ENCODE data around the gene MED1.

MED1 gene

GRCh38 chr17:39400547-39401411, 50.3 kb downstream of the MED1 start:
- Histone ChIP-seq H4K91ac (ENCODE audit: low read depth, low read length) (peak overlapping the region; percentile 20), H3K27me3 (ENCODE audit: insufficient read depth, low read length) (no peaks in the 10 kb centered on the region), H3K9ac (ENCODE audit: low read length) (peak overlapping the region; percentile 95), H3K36me3 (ENCODE audit: control insufficient read depth in 1 of 2, insufficient read depth in 2 of 2, low read length in 2 of 2) (no peaks in the 10 kb centered on the region), H2BK120ac (ENCODE audit: insufficient read depth, low read length, poor library complexity) (no peak overlapping the region), H2AFZ (ENCODE audit: insufficient read depth, low read length, poor library complexity) (peak overlapping the region; percentile 62), H4K8ac (ENCODE audit: low read depth, low read length) (peak overlapping the region; percentile 64), H2AK5ac (ENCODE audit: low read length) (no peak overlapping the region), H2BK12ac (ENCODE audit: low read length) (no peak overlapping the region), H3K18ac (ENCODE audit: low read length) (peak overlapping the region; percentile 44), H4K12ac (ENCODE audit: low read depth, low read length) (peak overlapping the region; percentile 32), H3K27ac (ENCODE audit: low read depth, low read length) (no peak overlapping the region), H3K9me3 (ENCODE audit: insufficient read depth, low read depth, low read length) (no peaks in the 10 kb centered on the region), H3K4ac (ENCODE audit: low read depth, low read length) (peak overlapping the region; percentile 17), H3K79me1 (ENCODE audit: low read length) (peaks cover 8% of the 10 kb centered on the region), H3K23ac (ENCODE audit: low read length) (no peak overlapping the region), H2BK5ac (ENCODE audit: low read depth, low read length, poor library complexity) (no peak overlapping the region), H3K4me3 (ENCODE audit: low read depth, low read length) (peak overlapping the region; percentile 98), H3K14ac (ENCODE audit: low read length) (peak overlapping the region; percentile 26), H3K4me1 (ENCODE audit: control insufficient read depth in 1 of 2, insufficient read depth in 2 of 2, low read length in 2 of 2) (peaks cover 0 to 7% of the 10 kb centered on the region in 2 experiments), H3K79me2 (ENCODE audit: control insufficient read depth, insufficient read depth, low read length, poor library complexity) (peaks cover 2% of the 10 kb centered on the region), H3K4me2 (ENCODE audit: low read length) (peak overlapping the region; percentile 99)
- DNase-seq: peak in 1 of 2 donors; percentile 34
- WGBS (ENCODE audit: extremely low coverage, insufficient coverage, insufficient read length): no CpG with 5 or more reads among the region's 46 CpGs

- Histone ChIP-seq H3K9ac (ENCODE audit: low read length) (no peak overlapping the region), H4K91ac (ENCODE audit: low read depth, low read length) (no peak overlapping the region), H3K4me3 (ENCODE audit: low read depth, low read length) (no peak overlapping the region), H3K9me3 (ENCODE audit: insufficient read depth, low read depth, low read length) (no peaks in the 10 kb centered on the region), H3K27ac (ENCODE audit: low read depth, low read length) (no peak overlapping the region), H2AK5ac (ENCODE audit: low read length) (no peak overlapping the region), H2AFZ (ENCODE audit: insufficient read depth, low read length, poor library complexity) (no peak overlapping the region), H3K36me3 (ENCODE audit: control insufficient read depth in 1 of 2, insufficient read depth in 2 of 2, low read length in 2 of 2) (no peaks in the 10 kb centered on the region), H3K79me2 (ENCODE audit: control insufficient read depth, insufficient read depth, low read length, poor library complexity) (peaks cover 2% of the 10 kb centered on the region), H2BK120ac (ENCODE audit: insufficient read depth, low read length, poor library complexity) (no peak overlapping the region), H3K18ac (ENCODE audit: low read length) (no peak overlapping the region), H4K8ac (ENCODE audit: low read depth, low read length) (no peak overlapping the region), H3K4ac (ENCODE audit: low read depth, low read length) (no peak overlapping the region), H3K4me1 (ENCODE audit: control insufficient read depth in 1 of 2, insufficient read depth in 2 of 2, low read length in 2 of 2) (peaks cover 0 to 7% of the 10 kb centered on the region in 2 experiments), H3K79me1 (ENCODE audit: low read length) (peaks cover 8% of the 10 kb centered on the region), H3K23ac (ENCODE audit: low read length) (no peak overlapping the region), H4K12ac (ENCODE audit: low read depth, low read length) (no peak overlapping the region), H3K4me2 (ENCODE audit: low read length) (no peak overlapping the region), H3K14ac (ENCODE audit: low read length) (no peak overlapping the region), H2BK5ac (ENCODE audit: low read depth, low read length, poor library complexity) (no peak overlapping the region), H3K27me3 (ENCODE audit: insufficient read depth, low read length) (no peaks in the 10 kb centered on the region), H2BK12ac (ENCODE audit: low read length) (no peak overlapping the region)
- DNase-seq: no peak
- no CpG with 5 or more reads among the region's 4 CpGs for WGBS (ENCODE audit: extremely low coverage, insufficient coverage, insufficient read length)
Measured at GRCh38 chr17:39399791-39400190, 51.3 kb downstream of the MED1 start.

GRCh38 chr17:39393736-39394135, 57.3 kb downstream of the MED1 start:
- no peak overlapping the region for H4K8ac ChIP-seq (ENCODE audit: low read depth, low read length)
- H3K9ac ChIP-seq (ENCODE audit: low read length): no peak overlapping the region
- no peaks in the 10 kb centered on the region for H3K9me3 ChIP-seq (ENCODE audit: insufficient read depth, low read depth, low read length)
- no peak overlapping the region for H4K91ac ChIP-seq (ENCODE audit: low read depth, low read length)
- no peaks in the 10 kb centered on the region for H3K79me1 ChIP-seq (ENCODE audit: low read length)
- H3K4me1 ChIP-seq (ENCODE audit: control insufficient read depth in 1 of 2, insufficient read depth in 2 of 2, low read length in 2 of 2): no peaks in the 10 kb centered on the region
- no peak overlapping the region for H2AK5ac ChIP-seq (ENCODE audit: low read length)
- no peak overlapping the region for H3K18ac ChIP-seq (ENCODE audit: low read length)
- H3K4me3 ChIP-seq (ENCODE audit: low read depth, low read length): no peak overlapping the region
- H2BK12ac ChIP-seq (ENCODE audit: low read length): no peak overlapping the region
- H4K12ac ChIP-seq (ENCODE audit: low read depth, low read length): no peak overlapping the region
- no peak overlapping the region for H2BK5ac ChIP-seq (ENCODE audit: low read depth, low read length, poor library complexity)
- no CpG with 5 or more reads among the region's 2 CpGs for WGBS (ENCODE audit: extremely low coverage, insufficient coverage, insufficient read length)
- H2BK120ac ChIP-seq (ENCODE audit: insufficient read depth, low read length, poor library complexity): no peak overlapping the region
- H3K4me2 ChIP-seq (ENCODE audit: low read length): no peak overlapping the region
- DNase-seq: no peak
- no peak overlapping the region for H3K27ac ChIP-seq (ENCODE audit: low read depth, low read length)
- H3K79me2 ChIP-seq (ENCODE audit: control insufficient read depth, insufficient read depth, low read length, poor library complexity): no peaks in the 10 kb centered on the region
- H3K4ac ChIP-seq (ENCODE audit: low read depth, low read length): no peak overlapping the region
- H3K27me3 ChIP-seq (ENCODE audit: insufficient read depth, low read length): no peaks in the 10 kb centered on the region
- H3K36me3 ChIP-seq (ENCODE audit: control insufficient read depth in 1 of 2, insufficient read depth in 2 of 2, low read length in 2 of 2): no peaks in the 10 kb centered on the region
- H2AFZ ChIP-seq (ENCODE audit: insufficient read depth, low read length, poor library complexity): no peak overlapping the region
- no peak overlapping the region for H3K23ac ChIP-seq (ENCODE audit: low read length)
- H3K14ac ChIP-seq (ENCODE audit: low read length): no peak overlapping the region

GRCh38 chr17:39391448-39391847, 59.6 kb downstream of the MED1 start:
- H4K12ac ChIP-seq (ENCODE audit: low read depth, low read length): no peak overlapping the region
- H3K4ac ChIP-seq (ENCODE audit: low read depth, low read length): no peak overlapping the region
- WGBS (ENCODE audit: extremely low coverage, insufficient coverage, insufficient read length): no CpG with 5 or more reads among the region's 5 CpGs
- H3K27me3 ChIP-seq (ENCODE audit: insufficient read depth, low read length): no peaks in the 10 kb centered on the region
- no peak overlapping the region for H3K23ac ChIP-seq (ENCODE audit: low read length)
- H3K18ac ChIP-seq (ENCODE audit: low read length): no peak overlapping the region
- H2BK120ac ChIP-seq (ENCODE audit: insufficient read depth, low read length, poor library complexity): no peak overlapping the region
- no peak overlapping the region for H4K91ac ChIP-seq (ENCODE audit: low read depth, low read length)
- no peak overlapping the region for H4K8ac ChIP-seq (ENCODE audit: low read depth, low read length)
- no peak overlapping the region for H2AK5ac ChIP-seq (ENCODE audit: low read length)
- H3K14ac ChIP-seq (ENCODE audit: low read length): no peak overlapping the region
- H2BK5ac ChIP-seq (ENCODE audit: low read depth, low read length, poor library complexity): no peak overlapping the region
- H3K79me2 ChIP-seq (ENCODE audit: control insufficient read depth, insufficient read depth, low read length, poor library complexity): no peaks in the 10 kb centered on the region
- H3K4me1 ChIP-seq (ENCODE audit: control insufficient read depth in 1 of 2, insufficient read depth in 2 of 2, low read length in 2 of 2): no peaks in the 10 kb centered on the region
- no peaks in the 10 kb centered on the region for H3K9me3 ChIP-seq (ENCODE audit: insufficient read depth, low read depth, low read length)
- no peak for DNase-seq
- H2AFZ ChIP-seq (ENCODE audit: insufficient read depth, low read length, poor library complexity): no peak overlapping the region
- no peaks in the 10 kb centered on the region for H3K36me3 ChIP-seq (ENCODE audit: control insufficient read depth in 1 of 2, insufficient read depth in 2 of 2, low read length in 2 of 2)
- no peak overlapping the region for H3K9ac ChIP-seq (ENCODE audit: low read length)
- no peak overlapping the region for H2BK12ac ChIP-seq (ENCODE audit: low read length)
- no peak overlapping the region for H3K4me2 ChIP-seq (ENCODE audit: low read length)
- no peaks in the 10 kb centered on the region for H3K79me1 ChIP-seq (ENCODE audit: low read length)
- H3K4me3 ChIP-seq (ENCODE audit: low read depth, low read length): no peak overlapping the region
- H3K27ac ChIP-seq (ENCODE audit: low read depth, low read length): no peak overlapping the region
